HG02642 (cell line): ENCODE measurements around the gene METRNL.
"Not testable (repeated sequence)": the region's sequence is repeated elsewhere in the genome, so short reads cannot be mapped to it uniquely, and the experiment has no call there.

ENCODE experiments used
- ATAC-seq: cut with Tn5 transposase; IDR thresholded peaks from one replicate; pipeline ENCODE4 v1.9.1; 2021; ENCODE audit warnings: mild to moderate bottlenecking; ENCODE audit not compliant: unreplicated experiment, poor library complexity

METRNL gene

GRCh38 chr17:83132251-83133081 lies 53.1 kb downstream of the METRNL start:
- no peak for ATAC-seq

- no peak for ATAC-seq
These were observed 54.1 kb downstream of the METRNL start for GRCh38 chr17:83133302-83134121.

- not testable (repeated sequence) for ATAC-seq
These were observed 55.0 kb downstream of the METRNL start for GRCh38 chr17:83134456-83134855.

GRCh38 chr17:83135692-83136091 lies 56.3 kb downstream of the METRNL start:
- no peak for ATAC-seq

- ATAC-seq = no peak
These were observed 56.7 kb downstream of the METRNL start for GRCh38 chr17:83136156-83136555.

- ATAC-seq = no peak
These were observed 57.5 kb downstream of the METRNL start for GRCh38 chr17:83136931-83137330.

GRCh38 chr17:83137523-83137922 lies 58.1 kb downstream of the METRNL start:
- ATAC-seq = no peak

GRCh38 chr17:83138820-83139219 lies 59.4 kb downstream of the METRNL start:
- ATAC-seq = no peak

GRCh38 chr17:83139541-83140248 lies 60.3 kb downstream of the METRNL start:
- not testable (repeated sequence) for ATAC-seq

- not testable (repeated sequence) for ATAC-seq
These were observed 60.8 kb downstream of the METRNL start for GRCh38 chr17:83140249-83140566.

GRCh38 chr17:83142619-83143018 lies 63.2 kb downstream of the METRNL start:
- no peak for ATAC-seq

GRCh38 chr17:83143817-83144231 lies 64.4 kb downstream of the METRNL start:
- no peak for ATAC-seq
